GM19239 (cell line): ENCODE results near the gene SIAE.

Source experiments
- DNase-seq: peaks from one replicate; pipeline ENCODE4 v3.0.0; 2011; ENCODE audit warnings: low spot score; ENCODE audit not compliant: insufficient read length
- FAIRE-seq: peaks from 2 replicates; lab custom pipeline; 2011; peaks lifted over from hg19 to GRCh38; lab: Jason Lieb, UNC

SIAE gene

GRCh38 chr11:124669193-124669592 lies 4.3 kb downstream of the SIAE start:
- DNase-seq (peak; percentile 34), FAIRE-seq (peak; percentile 89)

- FAIRE-seq (no peak), DNase-seq (no peak)
Measured at GRCh38 chr11:124667601-124668000, 5.9 kb downstream of the SIAE start.

- DNase-seq (no peak), FAIRE-seq (no peak)
Measured at GRCh38 chr11:124663861-124664260, 9.7 kb downstream of the SIAE start.

- DNase-seq (no peak), FAIRE-seq (no peak)
Measured at GRCh38 chr11:124662106-124662505, 11.4 kb downstream of the SIAE start.

- FAIRE-seq (no peak), DNase-seq (no peak)
Measured at GRCh38 chr11:124661553-124661952, 12.0 kb downstream of the SIAE start.

GRCh38 chr11:124658986-124659385 lies 14.6 kb downstream of the SIAE start:
- FAIRE-seq, result no peak

GRCh38 chr11:124658501-124658900 lies 15.0 kb downstream of the SIAE start:
- no peak for DNase-seq
- no peak for FAIRE-seq

More at GRCh38 chr11:124658986-124659385, 14.6 kb downstream of the SIAE start:
- no peak for DNase-seq

GRCh38 chr11:124657904-124658303 lies 15.6 kb downstream of the SIAE start:
- DNase-seq (no peak), FAIRE-seq (no peak)

- no peak for FAIRE-seq
- no peak for DNase-seq
Measured at GRCh38 chr11:124656774-124657630, 16.5 kb downstream of the SIAE start.

- no peak for FAIRE-seq
Measured at GRCh38 chr11:124648610-124649009, 24.9 kb downstream of the SIAE start.

GRCh38 chr11:124646148-124646547 lies 27.4 kb downstream of the SIAE start:
- DNase-seq (no peak), FAIRE-seq (no peak)

More at GRCh38 chr11:124648610-124649009, 24.9 kb downstream of the SIAE start:
- DNase-seq, result no peak

GRCh38 chr11:124644426-124645280 lies 28.9 kb downstream of the SIAE start:
- FAIRE-seq, result peak; percentile 89

GRCh38 chr11:124643605-124644425 lies 29.7 kb downstream of the SIAE start:
- no peak for FAIRE-seq
- no peak for DNase-seq

More at GRCh38 chr11:124644426-124645280, 28.9 kb downstream of the SIAE start:
- DNase-seq, result peak; percentile 20

GRCh38 chr11:124643042-124643604 lies 30.4 kb downstream of the SIAE start:
- DNase-seq (no peak), FAIRE-seq (no peak)

GRCh38 chr11:124642628-124643027 lies 30.9 kb downstream of the SIAE start:
- no peak for FAIRE-seq
- DNase-seq, result no peak

- FAIRE-seq (no peak), DNase-seq (no peak)
Measured at GRCh38 chr11:124640666-124641065, 32.9 kb downstream of the SIAE start.

GRCh38 chr11:124639186-124639585 lies 34.4 kb downstream of the SIAE start:
- DNase-seq (no peak), FAIRE-seq (no peak)

GRCh38 chr11:124638500-124638899 lies 35.0 kb downstream of the SIAE start:
- FAIRE-seq (no peak), DNase-seq (no peak)

GRCh38 chr11:124635932-124636331 lies 37.6 kb downstream of the SIAE start:
- DNase-seq (no peak), FAIRE-seq (no peak)

- DNase-seq (no peak), FAIRE-seq (no peak)
Measured at GRCh38 chr11:124633355-124633754, 40.2 kb downstream of the SIAE start.
